GM23338 (cell line): ENCODE measurements around the gene POLR2A. TPM values are rescaled to one million over a fixed set of nuclear protein-coding genes. Genes with fewer than 3 reads are reported as not detected.

ENCODE experiments used
- ATAC-seq: fragments of 200-7000 bp; cut with Tn5 transposase; 3 replicates; pipeline ENCODE4 v1.9.1; 2020
- DNase-seq: peaks from one replicate; pipeline ENCODE4 v3.0.0-alpha.2; 2015; ENCODE audit warnings: low spot score
- H2AFZ ChIP-seq: fragments of 200-600 bp; sonication (generic); 2 replicates; pipeline ENCODE4 v1.8.0; 2016; ENCODE audit warnings: antibody characterized with exemption, mild to moderate bottlenecking, moderate library complexity
- H3F3A ChIP-seq: fragments of 200-600 bp; sonication (generic); replicated peaks from 2 replicates; pipeline ENCODE4 v1.8.0; 2017; ENCODE audit warnings: antibody characterized with exemption, mixed run types, low read depth
- H3K27ac ChIP-seq: fragments of 200-600 bp; sonication (generic); 2 replicates; pipeline ENCODE4 v1.6.1; 2016; ENCODE audit warnings: low read depth
- H3K27me3 ChIP-seq: fragments of 200-600 bp; sonication (generic); 2 replicates; pipeline ENCODE4 v1.8.0; 2016; ENCODE audit warnings: mild to moderate bottlenecking, mixed run types, moderate library complexity; ENCODE audit not compliant: insufficient read depth
- H3K36me3 ChIP-seq: fragments of 200-600 bp; sonication (generic); 2 replicates; pipeline ENCODE4 v1.8.0; 2016; ENCODE audit warnings: mild to moderate bottlenecking; ENCODE audit not compliant: insufficient read depth
- H3K4me1 ChIP-seq: fragments of 200-600 bp; sonication (generic); 2 replicates; pipeline ENCODE4 v1.8.0; 2016; ENCODE audit warnings: mild to moderate bottlenecking, moderate library complexity; ENCODE audit not compliant: insufficient read depth
- H3K4me2 ChIP-seq: fragments of 200-600 bp; sonication (generic); 2 replicates; pipeline ENCODE4 v1.7.1; 2017; ENCODE audit warnings: mixed run types
- H3K4me3 ChIP-seq: fragments of 200-600 bp; sonication (generic); 2 replicates; pipeline ENCODE4 v1.6.1; 2016; ENCODE audit warnings: mixed run types
- H3K79me2 ChIP-seq: fragments of 200-600 bp; sonication (generic); replicated peaks from 2 replicates; pipeline ENCODE4 v1.8.0; 2017; ENCODE audit warnings: mild to moderate bottlenecking; ENCODE audit not compliant: insufficient read depth
- H3K9me2 ChIP-seq: fragments of 200-600 bp; sonication (generic); 2 replicates; pipeline ENCODE4 v1.8.0; 2017; ENCODE audit not compliant: insufficient read depth
- H4K20me1 ChIP-seq: fragments of 200-600 bp; sonication (generic); replicated peaks from 2 replicates; pipeline ENCODE4 v1.8.0; 2017; ENCODE audit warnings: mild to moderate bottlenecking; ENCODE audit not compliant: insufficient read depth
- H3K27ac Mint-ChIP-seq: 2 replicates; pipeline ENCODE4 v1.8.0; 2020; ENCODE audit warnings: inconsistent platforms, mild to moderate bottlenecking, moderate library complexity, mixed read lengths
- H3K27me3 Mint-ChIP-seq: 3 replicates; pipeline ENCODE4 v1.8.0; 2022; ENCODE audit warnings: low read depth, mild to moderate bottlenecking, moderate library complexity, mixed read lengths, inconsistent platforms; ENCODE audit not compliant: insufficient read depth, poor library complexity
- H3K36me3 Mint-ChIP-seq: 3 replicates; pipeline ENCODE4 v1.8.0; 2021; ENCODE audit warnings: low read depth, mild to moderate bottlenecking, inconsistent platforms, moderate library complexity, mixed read lengths
- H3K4me1 Mint-ChIP-seq: 3 replicates; pipeline ENCODE4 v1.8.0; 2020; ENCODE audit warnings: mild to moderate bottlenecking, inconsistent platforms, mixed read lengths
- H3K4me3 Mint-ChIP-seq: 3 replicates; pipeline ENCODE4 v1.8.0; 2021; ENCODE audit warnings: moderate library complexity, mild to moderate bottlenecking, inconsistent platforms, mixed read lengths
- H3K9me3 Mint-ChIP-seq: 3 replicates; pipeline ENCODE4 v1.8.0; 2020; ENCODE audit warnings: moderate library complexity, mild to moderate bottlenecking, inconsistent platforms, mixed read lengths
- ETS1 ChIP-seq: IDR thresholded peaks from 2 replicates; pipeline ENCODE4 v1.6.1; 2016; ENCODE audit warnings: antibody characterized with exemption
- EZH2 ChIP-seq: fragments of 200-600 bp; sonication (generic); IDR thresholded peaks from one replicate; pipeline ENCODE4 v1.8.0; 2017; ENCODE audit warnings: antibody characterized with exemption, mild to moderate bottlenecking, low read depth; ENCODE audit not compliant: unreplicated experiment
- POLR2AphosphoS5 ChIP-seq: IDR thresholded peaks from 2 replicates; pipeline ENCODE4 v1.6.1; 2016; ENCODE audit warnings: antibody characterized with exemption, low read depth
- REST ChIP-seq: IDR thresholded peaks from one replicate; pipeline ENCODE4 v1.6.1; 2018; ENCODE audit warnings: antibody characterized with exemption; ENCODE audit not compliant: unreplicated experiment
- ZNF331 ChIP-seq: fragments of 250-450 bp; sonication (Bioruptor Pico); IDR thresholded peaks from 2 replicates; pipeline ENCODE4 v1.5.0; 2020; ENCODE audit warnings: low read depth, mild to moderate bottlenecking, moderate library complexity
- polyA plus RNA-seq: library from polyadenylated mRNA; unstranded; fragments of >200 nt; fragmentation: Nextera tagmentation; extraction: Ambion mirVana; gene quantifications from 2 replicates; pipeline ENCODE4 v1.2.1, GENCODE V29; 2016
- total RNA-seq: library from RNA; depleted of rRNA; stranded (reverse); fragments of >200 nt; shearing (Covaris generic); gene quantifications from 2 replicates; pipeline ENCODE4 v1.2.3, GENCODE V29; 2014
- TF ChIP-seq, protein P1 (sequence below), 2 experiments: fragments of 200-600 bp in 1 of 2; sonication (generic) in 1 of 2; conservative IDR thresholded peaks; 2 replicates each; pipeline versions ENCODE4 v1.5.1 to v1.6.1; 2016 to 2017; ENCODE audit warnings: antibody characterized with exemption in 2 of 2, low read depth in 2 of 2, mild to moderate bottlenecking in 2 of 2, moderate library complexity in 1 of 2

The POLR2A gene
- total and polyA plus RNA-seq, 2 experiments from 2014 or later: 56.8 to 151 TPM

GRCh38 chr17:7515911-7516610, 31.9 kb downstream of the POLR2A start (continued):
- TF ChIP-seq REST: no peak
- TF ChIP-seq ETS1: no peak
- TF ChIP-seq ZNF331 (CRISPR knock-in tag): no peak

GRCh38 chr17:7523033-7523432, 38.9 kb downstream of the POLR2A start:
- H3K36me3 ChIP-seq: no peaks in the 10 kb centered on the region
- DNase-seq (peak; percentile 94), ATAC-seq (peak; percentile 99)
- Mint-ChIP-seq H3K27ac (peak overlapping the region; percentile 92), H3K4me3 (peak overlapping the region; percentile 51; the same call in 2 of the 3 replicates), H3K4me1 (peaks cover 5% of the 10 kb centered on the region; the same call in 2 of the 3 replicates), H3K27me3 (no peaks in the 10 kb centered on the region), H3K36me3 (peaks cover under 1% of the 10 kb centered on the region; the same call in 1 of the 3 replicates), H3K9me3 (peaks cover 24% of the 10 kb centered on the region)
- TF ChIP-seq ETS1: no peak
- TF ChIP-seq, protein P1, sequence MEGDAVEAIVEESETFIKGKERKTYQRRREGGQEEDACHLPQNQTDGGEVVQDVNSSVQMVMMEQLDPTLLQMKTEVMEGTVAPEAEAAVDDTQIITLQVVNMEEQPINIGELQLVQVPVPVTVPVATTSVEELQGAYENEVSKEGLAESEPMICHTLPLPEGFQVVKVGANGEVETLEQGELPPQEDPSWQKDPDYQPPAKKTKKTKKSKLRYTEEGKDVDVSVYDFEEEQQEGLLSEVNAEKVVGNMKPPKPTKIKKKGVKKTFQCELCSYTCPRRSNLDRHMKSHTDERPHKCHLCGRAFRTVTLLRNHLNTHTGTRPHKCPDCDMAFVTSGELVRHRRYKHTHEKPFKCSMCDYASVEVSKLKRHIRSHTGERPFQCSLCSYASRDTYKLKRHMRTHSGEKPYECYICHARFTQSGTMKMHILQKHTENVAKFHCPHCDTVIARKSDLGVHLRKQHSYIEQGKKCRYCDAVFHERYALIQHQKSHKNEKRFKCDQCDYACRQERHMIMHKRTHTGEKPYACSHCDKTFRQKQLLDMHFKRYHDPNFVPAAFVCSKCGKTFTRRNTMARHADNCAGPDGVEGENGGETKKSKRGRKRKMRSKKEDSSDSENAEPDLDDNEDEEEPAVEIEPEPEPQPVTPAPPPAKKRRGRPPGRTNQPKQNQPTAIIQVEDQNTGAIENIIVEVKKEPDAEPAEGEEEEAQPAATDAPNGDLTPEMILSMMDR (conservative IDR thresholded peaks at IDR 0.05; ENCODE audit: low read depth in 2 of 2): peak; percentile 79 to 90
- TF ChIP-seq EZH2: no peak
- no peak for TF ChIP-seq ZNF331 (CRISPR knock-in tag)
- TF ChIP-seq POLR2AphosphoS5: no peak
- no peaks in the 10 kb centered on the region for H3K4me1 ChIP-seq
- no peak overlapping the region for H3K4me3 ChIP-seq
- no peak overlapping the region for H3K27ac ChIP-seq
- no peaks in the 10 kb centered on the region for H3K79me2 ChIP-seq
- H4K20me1 ChIP-seq: no peaks in the 10 kb centered on the region
- H3K9me2 ChIP-seq: no peaks in the 10 kb centered on the region
- no peak overlapping the region for H2AFZ ChIP-seq
- no peaks in the 10 kb centered on the region; the same call in 1 of the 2 replicates for H3F3A ChIP-seq
- no peak overlapping the region for H3K4me2 ChIP-seq
- H3K27me3 ChIP-seq: no peaks in the 10 kb centered on the region
